ENCODE data around the gene SIPA1.
"Not testable (repeated sequence)": the region's sequence is repeated elsewhere in the genome, so short reads cannot be mapped to it uniquely, and the experiment has no call there.

Gene SIPA1

DNA sequence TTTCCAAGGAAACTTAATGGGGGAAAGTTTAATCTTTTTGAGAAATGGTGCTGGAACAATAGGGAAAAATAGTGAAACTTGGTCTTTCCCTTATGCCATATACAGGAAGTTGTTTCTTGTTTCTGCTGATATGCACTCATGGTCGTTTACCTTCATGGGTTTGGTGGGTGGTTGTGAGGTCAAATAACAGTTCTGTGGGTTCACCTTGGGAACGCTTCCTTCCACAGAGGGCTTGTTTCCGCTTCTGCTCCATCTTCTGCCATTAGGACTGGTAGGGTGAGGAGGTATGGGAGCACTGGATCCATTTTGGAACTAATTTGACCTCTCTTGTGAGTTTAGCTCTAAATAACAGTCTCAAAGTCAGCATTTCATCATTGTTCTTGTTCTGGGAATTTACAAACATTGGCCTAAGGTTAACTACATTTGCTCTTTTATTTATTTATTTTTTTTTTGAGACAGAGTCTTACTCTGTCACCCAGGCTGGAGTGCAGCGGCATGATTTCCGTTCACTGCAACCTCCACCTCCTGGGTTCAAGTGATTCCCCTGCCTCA lies 42.4 kb downstream of the SIPA1 start:
- Histone ChIP-seq H3K4me3 (ENCODE audit: low read depth, low read length) (no peak overlapping the region), H3K27ac (no peak overlapping the region), H3K36me3 (replicated peaks) (no peaks in the 10 kb centered on the region), H3K27me3 (replicated peaks) (peaks cover 2% of the 10 kb centered on the region)
- in situ Hi-C loops (cut with HindIII; ENCODE audit: low pct_ligation_motif_present, low sequenced_read_pairs), result no loop called here
- TF ChIP-seq, protein P1, sequence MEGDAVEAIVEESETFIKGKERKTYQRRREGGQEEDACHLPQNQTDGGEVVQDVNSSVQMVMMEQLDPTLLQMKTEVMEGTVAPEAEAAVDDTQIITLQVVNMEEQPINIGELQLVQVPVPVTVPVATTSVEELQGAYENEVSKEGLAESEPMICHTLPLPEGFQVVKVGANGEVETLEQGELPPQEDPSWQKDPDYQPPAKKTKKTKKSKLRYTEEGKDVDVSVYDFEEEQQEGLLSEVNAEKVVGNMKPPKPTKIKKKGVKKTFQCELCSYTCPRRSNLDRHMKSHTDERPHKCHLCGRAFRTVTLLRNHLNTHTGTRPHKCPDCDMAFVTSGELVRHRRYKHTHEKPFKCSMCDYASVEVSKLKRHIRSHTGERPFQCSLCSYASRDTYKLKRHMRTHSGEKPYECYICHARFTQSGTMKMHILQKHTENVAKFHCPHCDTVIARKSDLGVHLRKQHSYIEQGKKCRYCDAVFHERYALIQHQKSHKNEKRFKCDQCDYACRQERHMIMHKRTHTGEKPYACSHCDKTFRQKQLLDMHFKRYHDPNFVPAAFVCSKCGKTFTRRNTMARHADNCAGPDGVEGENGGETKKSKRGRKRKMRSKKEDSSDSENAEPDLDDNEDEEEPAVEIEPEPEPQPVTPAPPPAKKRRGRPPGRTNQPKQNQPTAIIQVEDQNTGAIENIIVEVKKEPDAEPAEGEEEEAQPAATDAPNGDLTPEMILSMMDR (IDR thresholded peaks at IDR 0.05; ENCODE audit: low read depth, low read length, missing control alignments), result no peak
- no peak for DNase-seq

DNA sequence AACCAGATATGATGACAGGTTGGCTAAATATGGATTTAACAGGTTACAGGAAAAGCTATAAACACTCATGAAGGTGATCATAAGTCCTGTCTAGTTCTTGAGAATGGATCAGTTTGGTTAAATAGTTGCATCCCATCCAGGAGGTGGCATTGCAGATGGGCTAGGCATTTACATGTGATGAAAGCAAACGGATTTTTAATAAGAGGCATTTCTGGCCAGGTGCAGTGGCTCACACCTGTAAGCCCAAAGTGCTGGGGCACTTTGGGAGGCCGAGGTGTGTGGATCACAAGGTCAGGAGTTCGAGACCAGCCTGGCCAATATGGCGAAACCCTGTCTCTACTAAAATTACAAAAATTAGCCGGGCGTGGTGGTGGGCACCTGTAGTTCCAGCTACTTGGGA lies 45.6 kb downstream of the SIPA1 start:
- H3K4me3 ChIP-seq (ENCODE audit: low read depth, low read length); H3K36me3 ChIP-seq (replicated peaks); DNase-seq; in situ Hi-C loops (cut with HindIII; ENCODE audit: low pct_ligation_motif_present, low sequenced_read_pairs); H3K27me3 ChIP-seq (replicated peaks); H3K27ac ChIP-seq: not testable (repeated sequence)

DNA sequence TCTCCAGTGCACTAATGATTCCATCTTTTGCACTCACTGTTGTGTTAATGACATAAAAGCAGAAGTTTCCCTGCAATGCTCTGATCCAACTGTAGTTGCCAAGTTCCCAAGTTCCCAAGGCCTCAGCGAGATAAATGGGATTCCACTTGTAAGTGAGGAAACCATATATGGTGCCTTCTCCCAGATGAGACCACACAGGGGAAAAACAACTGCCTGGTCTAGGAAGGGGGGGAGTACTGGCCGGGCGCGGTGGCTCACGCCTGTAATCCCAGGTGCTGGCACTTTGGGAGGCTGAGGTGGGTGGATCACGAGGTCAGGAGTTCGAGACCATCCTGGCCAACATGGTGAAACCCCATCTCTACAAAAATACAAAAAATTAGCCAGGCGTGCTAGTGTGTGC lies 48.1 kb downstream of the SIPA1 start:
- H3K27ac ChIP-seq, result no peak overlapping the region
- H3K27me3 ChIP-seq (replicated peaks), result peaks cover 2% of the 10 kb centered on the region
- in situ Hi-C loops (cut with HindIII; ENCODE audit: low pct_ligation_motif_present, low sequenced_read_pairs), result no loop called here
- DNase-seq, result no peak
- no peaks in the 10 kb centered on the region for H3K36me3 ChIP-seq (replicated peaks)
- H3K4me3 ChIP-seq (ENCODE audit: low read depth, low read length), result no peak overlapping the region
- TF ChIP-seq, protein P1 (IDR thresholded peaks at IDR 0.05; ENCODE audit: low read depth, low read length, missing control alignments), result no peak

DNA sequence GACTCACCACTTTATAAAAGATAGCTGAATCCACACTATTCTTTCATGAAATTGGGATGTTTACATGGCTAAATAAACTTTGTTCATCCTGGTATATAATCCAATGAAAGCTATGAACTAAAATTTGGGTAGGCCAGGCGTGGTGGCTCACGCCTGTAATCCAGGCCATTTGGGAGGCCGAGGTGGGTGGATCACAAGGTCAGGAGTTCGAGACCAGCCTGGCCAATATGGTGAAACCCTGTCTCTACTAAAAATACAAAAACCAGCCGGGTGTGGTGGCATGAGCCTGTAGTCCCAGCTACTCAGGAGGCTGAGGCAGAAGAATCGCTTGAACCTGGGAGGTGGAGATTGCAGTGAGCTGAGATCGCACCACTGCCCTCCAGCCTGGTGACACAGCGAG lies 53.9 kb downstream of the SIPA1 start:
- DNase-seq; H3K27me3 ChIP-seq (replicated peaks); H3K27ac ChIP-seq; H3K36me3 ChIP-seq (replicated peaks); H3K4me3 ChIP-seq (ENCODE audit: low read depth, low read length); in situ Hi-C loops (cut with HindIII; ENCODE audit: low pct_ligation_motif_present, low sequenced_read_pairs): not testable (repeated sequence)

DNA sequence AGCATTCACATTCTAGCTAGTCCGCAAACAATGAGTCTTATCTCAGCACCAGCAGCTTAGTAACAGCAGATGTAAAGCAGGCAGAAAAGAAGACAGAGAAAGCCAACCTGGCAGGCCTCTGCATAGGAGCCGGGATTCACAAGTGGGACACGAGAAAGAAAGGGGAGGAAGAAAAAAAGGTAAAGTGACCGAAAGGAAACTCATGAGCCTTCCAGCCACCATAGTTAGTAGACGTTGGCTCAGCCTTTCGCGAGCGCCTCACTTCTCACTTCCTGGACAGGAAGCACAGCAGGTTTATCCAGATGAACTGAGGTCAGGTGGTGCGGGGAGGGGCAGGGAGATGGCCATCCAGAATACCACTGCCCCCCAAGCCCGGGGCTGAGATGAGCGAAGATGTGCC lies 54.5 kb downstream of the SIPA1 start:
- Histone ChIP-seq H3K27ac (no peak overlapping the region), H3K4me3 (ENCODE audit: low read depth, low read length) (no peak overlapping the region), H3K27me3 (replicated peaks) (no peaks in the 10 kb centered on the region), H3K36me3 (replicated peaks) (no peaks in the 10 kb centered on the region)
- in situ Hi-C loops (cut with HindIII; ENCODE audit: low pct_ligation_motif_present, low sequenced_read_pairs), result no loop called here
- TF ChIP-seq, protein P1 (IDR thresholded peaks at IDR 0.05; ENCODE audit: low read depth, low read length, missing control alignments), result no peak
- no peak for DNase-seq

DNA sequence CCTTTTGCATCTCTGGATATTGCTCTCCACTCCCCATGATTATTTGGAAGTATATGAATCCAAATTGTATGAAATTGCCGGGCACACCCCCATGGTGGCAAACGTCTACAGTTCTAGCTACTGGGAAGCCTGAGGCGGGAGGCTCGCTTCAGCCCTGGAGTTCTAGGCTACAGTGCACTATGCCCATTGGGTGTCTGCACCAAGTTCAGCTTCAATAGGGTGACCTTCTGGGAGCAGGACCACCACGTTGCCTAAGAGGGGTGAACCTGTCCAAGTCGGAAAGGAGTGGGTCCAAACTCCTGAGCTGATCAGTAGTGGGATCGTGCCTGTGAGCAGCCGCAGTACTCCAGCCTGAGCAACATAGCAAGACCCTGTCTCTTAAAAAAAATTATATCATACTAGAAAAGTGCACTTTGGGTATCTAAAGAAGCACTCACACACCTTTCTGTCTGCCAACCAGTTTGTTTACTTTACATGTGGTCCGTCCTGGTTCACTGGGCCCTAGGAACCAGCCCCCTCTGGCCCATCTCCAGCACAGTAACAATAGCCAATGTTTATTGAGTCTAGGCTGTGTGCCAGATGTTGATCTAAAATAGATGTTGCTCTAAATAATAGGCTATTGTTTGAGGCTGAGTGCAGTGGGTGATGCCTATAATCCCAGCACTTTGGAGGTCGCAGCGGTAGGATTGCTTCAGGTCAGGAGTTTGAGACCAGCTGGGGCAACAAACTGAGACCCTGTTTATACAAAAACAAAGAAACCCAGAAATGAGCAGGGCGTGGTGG lies 57.7 kb downstream of the SIPA1 start:
- no peaks in the 10 kb centered on the region for H3K27me3 ChIP-seq (replicated peaks)
- no peak for DNase-seq
- H3K27ac ChIP-seq, result no peak overlapping the region
- H3K4me3 ChIP-seq (ENCODE audit: low read depth, low read length), result no peak overlapping the region
- no peaks in the 10 kb centered on the region for H3K36me3 ChIP-seq (replicated peaks)
- TF ChIP-seq, protein P1 (IDR thresholded peaks at IDR 0.05; ENCODE audit: low read depth, low read length, missing control alignments), result no peak
- in situ Hi-C loops (cut with HindIII; ENCODE audit: low pct_ligation_motif_present, low sequenced_read_pairs), result no loop called here
